Esophagus squamous epithelium (tissue), 4 donors: ENCODE data around the gene HYDIN.
"Not testable (repeated sequence)": the region's sequence is repeated elsewhere in the genome, so short reads cannot be mapped to it uniquely, and the experiment has no call there.

ENCODE experiments used
- POLR2A ChIP-seq, 4 donors: fragments of 450-650 bp; IDR thresholded peaks; one replicate each; pipeline ENCODE4 v1.6.1; 2017; ENCODE audit warnings: antibody characterized with exemption in 4 of 4, mild to moderate bottlenecking in 4 of 4, moderate library complexity in 3 of 4
- TF ChIP-seq, protein P1 (sequence below), 6 experiments: fragments of 450-650 bp in 4 of 6; fragments of 200-600 bp in 2 of 6; sonication (generic) in 2 of 6; IDR thresholded peaks; one replicate each; pipeline ENCODE4 v1.5.1; 2016 to 2019; ENCODE audit warnings: antibody characterized with exemption in 6 of 6, mild to moderate bottlenecking in 4 of 6, moderate library complexity in 4 of 6

DNA sequence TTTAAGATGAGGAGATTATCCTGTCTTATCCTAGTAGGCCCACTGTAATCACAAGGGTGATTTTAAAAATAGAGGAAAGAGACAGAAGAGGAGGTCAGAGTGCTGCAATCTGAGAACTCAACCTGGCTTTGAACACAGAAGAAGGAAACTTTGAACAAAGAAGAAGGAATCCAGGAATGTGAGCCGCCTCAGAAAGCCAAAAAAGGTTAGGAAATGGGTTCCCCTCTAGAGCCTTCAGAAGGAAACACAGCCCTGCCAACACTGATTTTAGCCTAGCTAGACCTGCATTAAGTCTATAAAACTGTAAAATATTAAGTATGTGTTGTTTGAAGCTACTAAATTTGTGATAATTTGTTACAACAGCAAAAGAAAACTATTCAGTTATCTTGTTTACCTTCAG is 149.7 kb downstream of the HYDIN start:
- TF ChIP-seq, protein P1, sequence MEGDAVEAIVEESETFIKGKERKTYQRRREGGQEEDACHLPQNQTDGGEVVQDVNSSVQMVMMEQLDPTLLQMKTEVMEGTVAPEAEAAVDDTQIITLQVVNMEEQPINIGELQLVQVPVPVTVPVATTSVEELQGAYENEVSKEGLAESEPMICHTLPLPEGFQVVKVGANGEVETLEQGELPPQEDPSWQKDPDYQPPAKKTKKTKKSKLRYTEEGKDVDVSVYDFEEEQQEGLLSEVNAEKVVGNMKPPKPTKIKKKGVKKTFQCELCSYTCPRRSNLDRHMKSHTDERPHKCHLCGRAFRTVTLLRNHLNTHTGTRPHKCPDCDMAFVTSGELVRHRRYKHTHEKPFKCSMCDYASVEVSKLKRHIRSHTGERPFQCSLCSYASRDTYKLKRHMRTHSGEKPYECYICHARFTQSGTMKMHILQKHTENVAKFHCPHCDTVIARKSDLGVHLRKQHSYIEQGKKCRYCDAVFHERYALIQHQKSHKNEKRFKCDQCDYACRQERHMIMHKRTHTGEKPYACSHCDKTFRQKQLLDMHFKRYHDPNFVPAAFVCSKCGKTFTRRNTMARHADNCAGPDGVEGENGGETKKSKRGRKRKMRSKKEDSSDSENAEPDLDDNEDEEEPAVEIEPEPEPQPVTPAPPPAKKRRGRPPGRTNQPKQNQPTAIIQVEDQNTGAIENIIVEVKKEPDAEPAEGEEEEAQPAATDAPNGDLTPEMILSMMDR (IDR thresholded peaks at IDR 0.05), result not testable (repeated sequence)
- TF ChIP-seq POLR2A (IDR thresholded peaks at IDR 0.05), result not testable (repeated sequence)
